Endothelial cell of umbilical vein (primary cell): ENCODE data around the gene PPME1. TPM values are rescaled to one million over a fixed set of nuclear protein-coding genes. Genes with fewer than 3 reads are reported as not detected.
A peak's percentile ranks its signal among the peaks of the same experiment; 100 is the strongest.

ENCODE experiments used
- BruUV-seq: library from RNA; stranded (reverse); fragments of 400-500 nt; replicated peaks from 2 replicates; lab custom pipeline; 2021; lab: Mats Ljungman, UMichigan
- CTCF ChIA-PET: fragments of 300-600, 350-600 bp; sonication (Branson Sonifier 250); formaldehyde crosslinking; loops from one replicate; lab custom pipeline; 2021; ENCODE audit warnings: antibody characterized with exemption, inconsistent platforms; lab: Charles Lee
- POLR2A ChIA-PET: fragments of 300-600, 350-600 bp; sonication (Branson Sonifier 250); formaldehyde crosslinking; loops from one replicate; lab custom pipeline; 2021; ENCODE audit warnings: antibody characterized with exemption, inconsistent platforms; lab: Charles Lee
- DNase-seq: peaks from one replicate; pipeline ENCODE4 v3.0.0-alpha.2; 2011; ENCODE audit warnings: low read depth, low spot score
- FAIRE-seq: peaks from 2 replicates; lab custom pipeline; 2011; peaks lifted over from hg19 to GRCh38; lab: Jason Lieb, UNC
- H2AFZ ChIP-seq: 2 replicates; pipeline ENCODE4 v1.6.0; 2012; ENCODE audit warnings: low read depth, low read length, control low read depth, inconsistent platforms
- H3K27ac ChIP-seq: 2 replicates; pipeline ENCODE4 v1.5.1; 2011; ENCODE audit warnings: low read depth, mild to moderate bottlenecking, control low read depth, low read length, moderate library complexity; ENCODE audit not compliant: insufficient read depth
- H3K27me3 ChIP-seq, 2 experiments: 2 replicates each; pipeline versions ENCODE4 v1.6.0 to v1.6.1; 2011; ENCODE audit warnings: low read length in 2 of 2, mixed read lengths in 1 of 2; ENCODE audit not compliant: control insufficient read depth in 2 of 2, insufficient read depth in 2 of 2
- H3K36me3 ChIP-seq, 2 experiments: 2 replicates in 1 of 2; 3 replicates in 1 of 2; pipeline ENCODE4 v1.5.1; 2011; ENCODE audit warnings: low read length in 2 of 2, mild to moderate bottlenecking in 1 of 2, moderate library complexity in 1 of 2; ENCODE audit not compliant: control insufficient read depth in 2 of 2, insufficient read depth in 2 of 2; ENCODE audit errors: extremely low read depth in 1 of 2
- H3K4me1 ChIP-seq: 3 replicates; pipeline ENCODE4 v1.5.1; 2011; ENCODE audit warnings: mild to moderate bottlenecking, low read length; ENCODE audit not compliant: control insufficient read depth, insufficient read depth; ENCODE audit errors: extremely low read depth
- H3K4me2 ChIP-seq: 2 replicates; pipeline ENCODE4 v1.6.1; 2011; ENCODE audit warnings: low read length, control low read depth, mixed read lengths; ENCODE audit not compliant: insufficient read depth
- H3K4me3 ChIP-seq, 3 experiments: fragments of 200-600 bp in 1 of 3; sonication (generic), shearing (Covaris generic) in 1 of 3; replicated peaks in 1 of 3; 2 replicates each; pipeline ENCODE4 v1.5.1; 2011 to 2016; ENCODE audit warnings: control low read depth in 3 of 3, low read length in 3 of 3, mild to moderate bottlenecking in 2 of 3, inconsistent platforms in 1 of 3, low read depth in 1 of 3, moderate library complexity in 1 of 3; ENCODE audit not compliant: insufficient read depth in 1 of 3
- H3K79me2 ChIP-seq: 2 replicates; pipeline ENCODE4 v1.6.0; 2012; ENCODE audit warnings: low read length, inconsistent platforms; ENCODE audit not compliant: control insufficient read depth, insufficient read depth
- H3K9ac ChIP-seq: replicated peaks from 2 replicates; pipeline ENCODE3; 2011; ENCODE audit warnings: low read length, control low read depth; ENCODE audit not compliant: insufficient read depth; ENCODE audit errors: extremely low read depth
- H3K9me1 ChIP-seq: replicated peaks from 3 replicates; pipeline ENCODE4 v1.6.0; 2011; ENCODE audit warnings: mild to moderate bottlenecking, low read length; ENCODE audit not compliant: control insufficient read depth, insufficient read depth; ENCODE audit errors: extremely low read depth
- H3K9me3 ChIP-seq: replicated peaks from 2 replicates; pipeline ENCODE4 v1.5.1; 2012; ENCODE audit warnings: low read length, inconsistent platforms; ENCODE audit not compliant: control insufficient read depth, insufficient read depth
- H4K20me1 ChIP-seq: replicated peaks from 2 replicates; pipeline ENCODE3; 2011; ENCODE audit warnings: mild to moderate bottlenecking, low read length; ENCODE audit not compliant: control insufficient read depth, insufficient read depth; ENCODE audit errors: extremely low read depth
- CTCF ChIP-seq, 2 donors: IDR thresholded peaks; 1 replicate in 1 of 2; 2 replicates in 1 of 2; pipeline ENCODE4 v1.5.1; 2011; ENCODE audit warnings: low read length in 2 of 2, mild to moderate bottlenecking in 2 of 2, moderate library complexity in 2 of 2, control low read depth in 1 of 2, inconsistent platforms in 1 of 2, low read depth in 1 of 2; ENCODE audit not compliant: insufficient read depth in 1 of 2; ENCODE audit errors: extremely low read depth in 1 of 2
- EZH2 ChIP-seq: IDR thresholded peaks from 2 replicates; pipeline ENCODE4 v1.6.1; 2012; ENCODE audit warnings: borderline replicate concordance, low read depth, mild to moderate bottlenecking, moderate library complexity, low read length, inconsistent platforms; ENCODE audit not compliant: severe bottlenecking
- FOS ChIP-seq: IDR thresholded peaks from 2 replicates; pipeline ENCODE4 v1.6.1; 2011; ENCODE audit warnings: mild to moderate bottlenecking, low read length, moderate library complexity, borderline replicate concordance; ENCODE audit not compliant: insufficient read depth
- GATA2 ChIP-seq: IDR thresholded peaks from 2 replicates; pipeline ENCODE4 v1.7.0; 2011; ENCODE audit warnings: low read depth, mild to moderate bottlenecking, moderate library complexity, mixed read lengths, low read length; ENCODE audit not compliant: insufficient read length, insufficient read depth
- JUN ChIP-seq: IDR thresholded peaks from 2 replicates; pipeline ENCODE4 v1.6.1; 2011; ENCODE audit warnings: borderline replicate concordance, low read depth; ENCODE audit not compliant: insufficient read length, insufficient read depth
- MAX ChIP-seq: IDR thresholded peaks from 2 replicates; pipeline ENCODE4 v1.6.1; 2011; ENCODE audit not compliant: insufficient read depth, insufficient read length
- MYC ChIP-seq: IDR thresholded peaks from one replicate; pipeline ENCODE4 v1.6.1; 2011; ENCODE audit warnings: mild to moderate bottlenecking, low read depth, low read length
- POLR2A ChIP-seq: IDR thresholded peaks from 2 replicates; pipeline ENCODE4 v1.6.1; 2012; ENCODE audit warnings: low read depth, mild to moderate bottlenecking, control low read depth, low read length
- POLR2AphosphoS5 ChIP-seq: IDR thresholded peaks from 2 replicates; pipeline ENCODE4 v1.6.1; 2012; ENCODE audit warnings: low read depth, mild to moderate bottlenecking, control low read depth, low read length, moderate library complexity; ENCODE audit not compliant: insufficient read depth
- dilution Hi-C: fragments of 300-500 bp; cut with MboI; formaldehyde crosslinking; loops from one replicate; pipeline ENCODE4 v1.15.0; 2019; ENCODE audit warnings: low sequenced_read_pairs; ENCODE audit not compliant: extremely low pct_ligation_motif_present
- intact Hi-C: fragments of 100-400 bp; cut with micrococcal nuclease; formaldehyde crosslinking; loops from one replicate; pipeline ENCODE4 v1.10.0; 2022
- polyA plus RNA-seq, 4 experiments: library from polyadenylated mRNA; depleted of rRNA in 3 of 4; stranded (reverse) in 3 of 4; unstranded in 1 of 4; fragments of >200 nt; gene quantifications; 2 replicates each; pipeline versions ENCODE4 v1.2.1 to v1.2.3, GENCODE V29; 2011 to 2012; ENCODE audit warnings: missing spikeins in 1 of 4
- total RNA-seq: library from RNA; stranded (reverse); gene quantifications from 2 replicates; pipeline ENCODE4 v1.2.3, GENCODE V29; 2021

The PPME1 gene
- total and polyA plus RNA-seq, 2 donors (not counting 3 experiments of a cell fraction or from before 2014, with no cell fraction given), result 37.2 to 49.9 TPM

- no peak overlapping the region for H3K27ac ChIP-seq
- H4K20me1 ChIP-seq, result no peaks in the 10 kb centered on the region
- no peaks in the 10 kb centered on the region for H3K27me3 ChIP-seq
- intact Hi-C loops, result no loop called here
- ChIA-PET POLR2A (no interaction called here), CTCF (no interaction called here)
- DNase-seq (peak; percentile 17), FAIRE-seq (peak; percentile 37)
- no peaks in the 10 kb centered on the region for H3K4me1 ChIP-seq
- no peaks in the 10 kb centered on the region for H3K36me3 ChIP-seq
- TF ChIP-seq JUN (peak; percentile 21), FOS (peak; percentile 45), POLR2AphosphoS5 (no peak), POLR2A (no peak), CTCF (IDR thresholded peaks at IDR 0.05; ENCODE audit: extremely low read depth in 1 of 2, insufficient read depth in 1 of 2, low read depth in 1 of 2, low read length in 2 of 2) (no peak), MAX (no peak), MYC (no peak), GATA2 (no peak), EZH2 (no peak)
- no peaks in the 10 kb centered on the region for H3K9me3 ChIP-seq
- BruUV-seq, result no TSS peak
- peaks cover 2% of the 10 kb centered on the region for H3K79me2 ChIP-seq
- no peak overlapping the region for H3K9ac ChIP-seq
- H3K4me3 ChIP-seq, result no peak overlapping the region
- H3K4me2 ChIP-seq, result no peak overlapping the region
- H2AFZ ChIP-seq, result no peak overlapping the region
- dilution Hi-C loops, result no loop called here
- H3K9me1 ChIP-seq, result no peaks in the 10 kb centered on the region
Observed at GRCh38 chr11:74179234-74180052, 8.4 kb downstream of the PPME1 start.
